RCC 7860 (cell line): ENCODE measurements around the gene ROBO1.
"Not testable (repeated sequence)": the region's sequence is repeated elsewhere in the genome, so short reads cannot be mapped to it uniquely, and the experiment has no call there.

Experiments
- DNase-seq: peaks from one replicate; pipeline ENCODE4 v3.0.0-alpha.2; 2015; ENCODE audit warnings: low spot score
- FAIRE-seq: peaks from 2 replicates; lab custom pipeline; 2012; peaks lifted over from hg19 to GRCh38; lab: Jason Lieb, UNC

Gene ROBO1

DNA sequence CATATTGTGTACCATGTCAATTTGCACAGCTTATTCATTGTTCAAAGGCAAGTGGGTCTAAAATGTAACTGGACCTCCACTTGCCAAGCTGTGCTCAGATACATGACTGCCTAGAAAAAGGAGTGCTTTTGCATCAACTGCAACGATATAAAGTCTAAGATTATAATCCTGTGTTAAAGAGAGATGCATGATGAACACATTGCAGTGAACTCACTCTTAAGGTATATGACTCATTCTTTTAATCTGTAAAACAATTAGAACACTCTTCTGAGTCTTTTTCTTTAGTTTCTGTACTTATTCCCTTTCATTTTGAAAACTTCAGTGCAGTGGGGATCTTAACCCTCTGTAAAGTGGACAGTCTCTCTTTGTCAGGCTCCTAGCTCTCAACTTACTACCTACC, 982.8 kb downstream of the ROBO1 start:
- no peak for FAIRE-seq
- no peak for DNase-seq

DNA sequence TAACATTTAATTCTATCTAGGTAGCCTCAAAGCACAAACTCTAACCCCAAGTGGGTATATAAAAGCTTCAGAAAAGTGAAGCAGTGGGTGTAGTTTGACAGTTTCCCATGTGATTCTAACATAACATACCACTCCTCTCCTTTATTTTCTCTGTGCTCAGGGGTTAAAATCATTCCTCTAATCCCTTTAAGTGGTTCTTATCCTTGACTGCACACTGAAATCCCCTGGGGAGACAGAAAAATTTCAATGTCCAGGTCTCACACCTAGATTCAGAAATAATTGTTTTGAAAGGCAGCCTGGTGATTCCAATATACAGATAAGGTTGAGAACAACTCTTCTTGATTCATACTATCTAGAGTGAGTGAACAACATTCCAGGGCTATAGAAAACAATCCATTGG, 986.4 kb downstream of the ROBO1 start:
- no peak for FAIRE-seq

GRCh38 chr3:78765671-78766485, 1001.9 kb downstream of the ROBO1 start:
- no peak for DNase-seq

More for the DNA sequence above, 986.4 kb downstream of the ROBO1 start:
- no peak for DNase-seq

GRCh38 chr3:78764634-78765033, 1003.2 kb downstream of the ROBO1 start:
- DNase-seq = no peak
- FAIRE-seq = no peak

More at GRCh38 chr3:78765671-78766485, 1001.9 kb downstream of the ROBO1 start:
- FAIRE-seq = no peak

DNA sequence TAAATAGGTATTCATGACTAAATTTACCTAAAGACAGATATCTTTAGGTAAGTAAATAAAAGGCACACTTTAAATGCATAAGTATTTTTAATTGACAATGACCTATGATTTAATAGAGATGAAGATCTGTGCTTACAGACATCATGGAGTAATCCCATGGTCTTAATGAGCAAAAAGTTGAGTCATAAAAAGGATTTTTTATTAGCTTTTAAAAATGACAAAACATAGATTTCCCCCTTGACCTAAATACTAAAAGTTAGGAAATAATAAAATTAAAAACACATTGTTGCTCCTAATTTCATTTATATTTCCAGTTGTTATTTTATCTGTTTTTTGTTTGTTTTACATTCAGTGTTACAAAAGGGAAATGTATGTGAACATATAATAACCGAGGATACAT, 1005.7 kb downstream of the ROBO1 start:
- FAIRE-seq (no peak), DNase-seq (no peak)

DNA sequence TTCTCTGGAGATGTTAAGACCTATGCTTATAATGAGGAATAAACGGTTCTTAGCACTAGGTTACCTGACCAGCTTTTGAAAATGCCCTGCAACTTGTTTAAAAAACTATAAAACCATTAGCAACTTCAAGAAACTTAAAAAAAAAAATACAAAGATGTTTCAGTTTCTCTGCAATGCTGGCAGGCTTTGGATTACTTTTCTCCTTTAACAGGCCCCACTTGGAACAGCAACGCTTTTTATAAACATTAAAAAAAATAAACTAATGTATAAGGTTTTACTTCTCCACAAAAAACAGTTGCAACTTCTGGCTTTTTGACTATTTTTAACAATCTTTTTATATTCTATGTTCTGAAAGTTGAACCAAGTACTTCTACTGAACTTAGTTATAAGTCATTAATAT, 1006.7 kb downstream of the ROBO1 start:
- DNase-seq (no peak), FAIRE-seq (no peak)

DNA sequence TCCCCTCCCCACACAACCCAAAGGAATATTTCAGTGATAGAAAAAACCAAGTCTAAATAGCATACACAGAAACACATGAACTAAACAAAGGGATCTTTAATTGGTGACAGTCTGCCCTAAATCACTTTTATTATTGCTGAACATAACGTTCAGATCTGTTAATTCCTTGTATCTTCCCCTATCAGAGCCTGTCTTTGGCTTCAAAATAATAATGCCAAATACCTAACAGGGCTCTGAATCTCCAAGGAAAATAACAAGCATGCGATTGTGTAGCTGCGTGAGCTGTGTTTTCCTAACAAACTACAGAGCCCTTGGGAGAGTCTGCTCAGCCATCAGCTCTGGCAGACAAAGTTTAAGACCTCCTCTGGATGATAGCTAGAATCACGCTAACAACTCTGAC, 1010.1 kb downstream of the ROBO1 start:
- no peak for DNase-seq
- no peak for FAIRE-seq

DNA sequence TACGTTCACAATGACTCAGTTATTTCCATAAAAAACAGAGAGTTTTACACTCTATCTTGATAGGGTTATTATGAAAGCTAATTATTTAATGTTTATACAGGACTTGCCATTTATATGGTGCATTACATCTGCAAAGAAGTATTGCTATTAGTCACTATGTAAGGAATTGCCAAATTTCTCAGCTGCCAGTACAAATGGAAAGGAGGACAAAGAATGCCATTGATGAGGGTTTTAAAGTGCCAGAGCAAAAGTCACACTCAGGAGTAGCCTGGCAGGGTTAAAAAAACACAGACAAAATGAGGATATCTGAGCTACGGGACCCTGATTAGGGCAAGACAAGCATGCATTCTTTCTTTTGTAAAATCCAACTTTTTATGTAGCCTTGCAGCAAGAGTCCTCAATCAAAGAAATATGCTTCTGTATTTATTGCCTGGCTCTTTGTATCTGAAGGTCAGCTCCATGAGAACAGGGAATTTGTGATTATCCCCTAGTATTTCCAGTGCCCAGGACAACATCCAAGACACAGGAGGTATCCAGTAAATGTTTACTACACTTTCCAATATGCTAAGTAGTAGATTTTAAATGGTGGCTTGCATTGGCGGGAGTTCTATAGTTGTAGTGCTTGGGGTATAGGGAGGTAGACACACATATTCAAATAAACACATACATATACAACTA, 1013.6 kb downstream of the ROBO1 start:
- FAIRE-seq (no peak), DNase-seq (no peak)

DNA sequence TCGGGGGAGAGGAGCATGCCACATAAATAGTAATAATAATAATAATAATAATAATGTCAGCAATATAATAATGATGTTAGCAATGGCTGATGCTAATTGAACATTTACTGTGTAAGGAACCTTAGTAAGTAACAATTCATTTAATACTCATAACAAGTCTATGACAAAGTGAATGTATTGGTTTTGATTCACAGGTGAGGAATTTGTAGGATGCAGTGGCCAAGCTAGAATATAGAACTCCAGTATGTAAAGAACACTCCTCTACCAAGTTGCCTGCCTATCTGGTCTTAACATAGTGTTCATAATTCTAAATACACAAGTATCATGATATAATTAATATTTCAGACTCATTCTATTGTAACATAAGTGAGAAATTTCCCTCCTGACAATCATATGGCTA, 1016.5 kb downstream of the ROBO1 start:
- no peak for FAIRE-seq

GRCh38 chr3:78750291-78750690, 1017.5 kb downstream of the ROBO1 start:
- DNase-seq, FAIRE-seq: not testable (repeated sequence)

More for the DNA sequence above, 1016.5 kb downstream of the ROBO1 start:
- DNase-seq = no peak

- no peak for DNase-seq
Measured at GRCh38 chr3:78749056-78749455, 1018.7 kb downstream of the ROBO1 start.

DNA sequence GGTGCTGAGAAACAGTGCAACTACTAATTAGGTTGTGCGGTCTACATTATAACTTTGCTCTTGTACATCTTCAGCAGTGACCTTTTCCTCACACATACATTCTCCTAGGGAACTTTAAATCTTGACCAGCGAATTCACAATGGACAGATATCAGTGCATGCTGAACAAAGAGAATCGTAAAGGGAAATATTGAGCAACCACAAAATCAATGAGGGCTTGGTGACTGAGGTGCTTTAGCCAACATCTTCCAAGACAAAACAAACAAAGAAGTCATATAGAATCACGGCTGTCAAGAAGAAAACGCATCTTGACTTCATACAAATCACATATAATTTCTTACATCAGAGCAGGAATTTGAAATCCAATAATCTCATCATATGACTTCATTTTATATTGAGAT, 1022.0 kb downstream of the ROBO1 start:
- no peak for FAIRE-seq

More at GRCh38 chr3:78749056-78749455, 1018.7 kb downstream of the ROBO1 start:
- FAIRE-seq = no peak

DNA sequence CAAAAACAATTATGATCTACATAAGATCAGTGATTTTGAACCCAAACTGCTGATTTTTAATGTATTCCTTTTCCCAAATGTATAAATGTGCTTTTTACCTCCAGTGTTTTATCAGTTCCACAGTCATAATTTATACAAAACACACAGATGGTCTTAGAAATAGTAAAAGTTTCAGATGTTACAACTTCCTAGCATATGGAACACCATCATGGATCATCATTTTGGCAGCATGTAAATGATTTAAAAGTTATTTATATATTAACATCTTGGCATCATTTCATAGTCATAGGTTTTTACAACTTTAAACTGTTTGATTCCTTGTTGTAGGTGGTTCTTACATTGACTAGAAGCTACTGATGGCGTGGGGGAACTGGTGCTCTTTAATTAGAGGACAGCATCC, 1025.3 kb downstream of the ROBO1 start:
- FAIRE-seq (no peak), DNase-seq (no peak)

More for the DNA sequence above, 1022.0 kb downstream of the ROBO1 start:
- no peak for DNase-seq

- DNase-seq (no peak), FAIRE-seq (no peak)
Measured at GRCh38 chr3:78742041-78742440, 1025.8 kb downstream of the ROBO1 start.

- DNase-seq (no peak), FAIRE-seq (peak; percentile 31)
Measured at GRCh38 chr3:78741066-78741645, 1026.6 kb downstream of the ROBO1 start.

DNA sequence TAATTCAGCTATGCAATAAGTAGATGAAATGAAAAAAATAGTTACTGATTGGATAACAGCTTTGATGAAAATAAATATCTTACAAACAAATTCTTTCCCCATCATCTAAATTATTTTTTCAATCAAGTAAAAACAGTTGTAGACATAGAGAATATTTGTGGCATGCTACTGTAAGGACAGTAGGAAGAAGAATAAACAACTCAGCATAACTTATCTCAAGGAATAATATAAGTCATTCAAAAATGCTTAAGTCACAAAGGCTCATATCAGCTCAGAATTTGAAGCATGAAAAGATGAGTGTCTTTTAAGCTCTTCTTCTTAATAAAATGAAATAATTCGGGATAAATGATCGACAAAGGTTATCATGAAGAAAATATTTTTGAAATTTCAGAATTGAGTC, 1029.0 kb downstream of the ROBO1 start:
- FAIRE-seq (no peak), DNase-seq (no peak)

GRCh38 chr3:78737988-78738387, 1029.8 kb downstream of the ROBO1 start:
- FAIRE-seq = no peak
- no peak for DNase-seq

GRCh38 chr3:78736863-78737262, 1030.9 kb downstream of the ROBO1 start:
- DNase-seq (no peak), FAIRE-seq (no peak)

- no peak for FAIRE-seq
- no peak for DNase-seq
Measured at GRCh38 chr3:78734048-78734637, 1033.7 kb downstream of the ROBO1 start.

- no peak for FAIRE-seq
- no peak for DNase-seq
Measured at GRCh38 chr3:78732893-78733292, 1034.9 kb downstream of the ROBO1 start.

DNA sequence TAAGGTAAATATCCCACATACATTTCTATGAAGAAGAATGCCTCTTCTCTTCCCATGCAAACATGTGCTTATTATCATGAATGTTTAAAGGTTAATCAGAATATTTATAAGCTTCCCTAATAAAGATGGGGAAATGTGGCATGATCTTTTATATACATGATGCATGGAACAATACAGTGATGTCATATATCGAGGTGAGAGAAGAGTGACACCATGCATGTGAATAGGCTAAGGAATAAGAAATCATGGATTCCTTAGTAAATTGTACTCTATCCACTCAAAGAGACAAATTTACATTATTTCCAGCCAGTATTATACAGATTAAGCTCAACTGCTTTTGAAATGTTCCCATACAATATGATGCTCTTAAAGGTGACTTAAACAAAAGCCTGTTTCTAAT, 1035.3 kb downstream of the ROBO1 start:
- no peak for FAIRE-seq
- DNase-seq = no peak
